GM23338 (cell line): ENCODE data around the gene PPIL1. TPM values are rescaled to one million over a fixed set of nuclear protein-coding genes. Genes with fewer than 3 reads are reported as not detected.
A peak's percentile ranks its signal among the peaks of the same experiment; 100 is the strongest.

ENCODE experiments used
- ATAC-seq: fragments of 200-7000 bp; cut with Tn5 transposase; 3 replicates; pipeline ENCODE4 v1.9.1; 2020
- DNase-seq: peaks from one replicate; pipeline ENCODE4 v3.0.0-alpha.2; 2015; ENCODE audit warnings: low spot score
- H2AFZ ChIP-seq: fragments of 200-600 bp; sonication (generic); 2 replicates; pipeline ENCODE4 v1.8.0; 2016; ENCODE audit warnings: antibody characterized with exemption, mild to moderate bottlenecking, moderate library complexity
- H3F3A ChIP-seq: fragments of 200-600 bp; sonication (generic); replicated peaks from 2 replicates; pipeline ENCODE4 v1.8.0; 2017; ENCODE audit warnings: antibody characterized with exemption, mixed run types, low read depth
- H3K27ac ChIP-seq: fragments of 200-600 bp; sonication (generic); 2 replicates; pipeline ENCODE4 v1.6.1; 2016; ENCODE audit warnings: low read depth
- H3K27me3 ChIP-seq: fragments of 200-600 bp; sonication (generic); 2 replicates; pipeline ENCODE4 v1.8.0; 2016; ENCODE audit warnings: mild to moderate bottlenecking, mixed run types, moderate library complexity; ENCODE audit not compliant: insufficient read depth
- H3K36me3 ChIP-seq: fragments of 200-600 bp; sonication (generic); 2 replicates; pipeline ENCODE4 v1.8.0; 2016; ENCODE audit warnings: mild to moderate bottlenecking; ENCODE audit not compliant: insufficient read depth
- H3K4me1 ChIP-seq: fragments of 200-600 bp; sonication (generic); 2 replicates; pipeline ENCODE4 v1.8.0; 2016; ENCODE audit warnings: mild to moderate bottlenecking, moderate library complexity; ENCODE audit not compliant: insufficient read depth
- H3K4me2 ChIP-seq: fragments of 200-600 bp; sonication (generic); 2 replicates; pipeline ENCODE4 v1.7.1; 2017; ENCODE audit warnings: mixed run types
- H3K4me3 ChIP-seq: fragments of 200-600 bp; sonication (generic); 2 replicates; pipeline ENCODE4 v1.6.1; 2016; ENCODE audit warnings: mixed run types
- H3K79me2 ChIP-seq: fragments of 200-600 bp; sonication (generic); replicated peaks from 2 replicates; pipeline ENCODE4 v1.8.0; 2017; ENCODE audit warnings: mild to moderate bottlenecking; ENCODE audit not compliant: insufficient read depth
- H3K9me2 ChIP-seq: fragments of 200-600 bp; sonication (generic); 2 replicates; pipeline ENCODE4 v1.8.0; 2017; ENCODE audit not compliant: insufficient read depth
- H4K20me1 ChIP-seq: fragments of 200-600 bp; sonication (generic); replicated peaks from 2 replicates; pipeline ENCODE4 v1.8.0; 2017; ENCODE audit warnings: mild to moderate bottlenecking; ENCODE audit not compliant: insufficient read depth
- H3K27ac Mint-ChIP-seq: 2 replicates; pipeline ENCODE4 v1.8.0; 2020; ENCODE audit warnings: inconsistent platforms, mild to moderate bottlenecking, moderate library complexity, mixed read lengths
- H3K27me3 Mint-ChIP-seq: 3 replicates; pipeline ENCODE4 v1.8.0; 2022; ENCODE audit warnings: low read depth, mild to moderate bottlenecking, moderate library complexity, mixed read lengths, inconsistent platforms; ENCODE audit not compliant: insufficient read depth, poor library complexity
- H3K36me3 Mint-ChIP-seq: 3 replicates; pipeline ENCODE4 v1.8.0; 2021; ENCODE audit warnings: low read depth, mild to moderate bottlenecking, inconsistent platforms, moderate library complexity, mixed read lengths
- H3K4me1 Mint-ChIP-seq: 3 replicates; pipeline ENCODE4 v1.8.0; 2020; ENCODE audit warnings: mild to moderate bottlenecking, inconsistent platforms, mixed read lengths
- H3K4me3 Mint-ChIP-seq: 3 replicates; pipeline ENCODE4 v1.8.0; 2021; ENCODE audit warnings: moderate library complexity, mild to moderate bottlenecking, inconsistent platforms, mixed read lengths
- H3K9me3 Mint-ChIP-seq: 3 replicates; pipeline ENCODE4 v1.8.0; 2020; ENCODE audit warnings: moderate library complexity, mild to moderate bottlenecking, inconsistent platforms, mixed read lengths
- CREB1 ChIP-seq: fragments of 250-450 bp; sonication (Bioruptor Pico); IDR thresholded peaks from 2 replicates; pipeline ENCODE4 v1.5.0; 2020; ENCODE audit warnings: low read depth, mild to moderate bottlenecking, moderate library complexity
- EZH2 ChIP-seq: fragments of 200-600 bp; sonication (generic); IDR thresholded peaks from one replicate; pipeline ENCODE4 v1.8.0; 2017; ENCODE audit warnings: antibody characterized with exemption, mild to moderate bottlenecking, low read depth; ENCODE audit not compliant: unreplicated experiment
- EZH2phosphoT487 ChIP-seq: fragments of 200-600 bp; sonication (generic); IDR thresholded peaks from one replicate; pipeline ENCODE4 v1.8.1; 2018; ENCODE audit warnings: antibody characterized with exemption; ENCODE audit not compliant: unreplicated experiment
- JUNB ChIP-seq: IDR thresholded peaks from one replicate; pipeline ENCODE4 v1.6.1; 2016; ENCODE audit warnings: antibody characterized with exemption; ENCODE audit not compliant: unreplicated experiment
- NANOG ChIP-seq: IDR thresholded peaks from 2 replicates; pipeline ENCODE4 v1.6.1; 2016; ENCODE audit warnings: antibody characterized with exemption, borderline replicate concordance
- POLR2AphosphoS5 ChIP-seq: IDR thresholded peaks from 2 replicates; pipeline ENCODE4 v1.6.1; 2016; ENCODE audit warnings: antibody characterized with exemption, low read depth
- STAT1 ChIP-seq: IDR thresholded peaks from one replicate; pipeline ENCODE4 v1.6.1; 2016; ENCODE audit warnings: antibody characterized with exemption; ENCODE audit not compliant: unreplicated experiment
- ZNF114 ChIP-seq: fragments of 250-450 bp; sonication (Bioruptor Pico); IDR thresholded peaks from 2 replicates; pipeline ENCODE4 v1.5.0; 2020; ENCODE audit warnings: mild to moderate bottlenecking, moderate library complexity
- ZNF331 ChIP-seq: fragments of 250-450 bp; sonication (Bioruptor Pico); IDR thresholded peaks from 2 replicates; pipeline ENCODE4 v1.5.0; 2020; ENCODE audit warnings: low read depth, mild to moderate bottlenecking, moderate library complexity
- long read RNA-seq: library from polyadenylated mRNA; unstranded; transcript quantifications from one replicate; pipeline ENCODE4 v2.0.0, GENCODE V29; 2020; ENCODE audit not compliant: unreplicated experiment
- polyA plus RNA-seq: library from polyadenylated mRNA; unstranded; fragments of >200 nt; fragmentation: Nextera tagmentation; extraction: Ambion mirVana; gene quantifications from 2 replicates; pipeline ENCODE4 v1.2.1, GENCODE V29; 2016
- total RNA-seq: library from RNA; depleted of rRNA; stranded (reverse); fragments of >200 nt; shearing (Covaris generic); gene quantifications from 2 replicates; pipeline ENCODE4 v1.2.3, GENCODE V29; 2014; rRNA removed
- TF ChIP-seq, protein P1 (sequence below), 2 experiments: fragments of 200-600 bp in 1 of 2; sonication (generic) in 1 of 2; conservative IDR thresholded peaks; 2 replicates each; pipeline versions ENCODE4 v1.5.1 to v1.6.1; 2016 to 2017; ENCODE audit warnings: antibody characterized with exemption in 2 of 2, low read depth in 2 of 2, mild to moderate bottlenecking in 2 of 2, moderate library complexity in 1 of 2
- TF ChIP-seq, protein P2 (sequence below): IDR thresholded peaks from 2 replicates; pipeline ENCODE4 v1.6.1; 2016; ENCODE audit warnings: antibody characterized with exemption
- TF ChIP-seq, protein P3 (sequence below): IDR thresholded peaks from one replicate; pipeline ENCODE4 v1.6.1; 2018; ENCODE audit warnings: antibody characterized with exemption; ENCODE audit not compliant: unreplicated experiment
- TF ChIP-seq, protein P4 (sequence below): fragments of 250-450 bp; sonication (Bioruptor Pico); IDR thresholded peaks from 2 replicates; pipeline ENCODE4 v1.5.0; 2020; ENCODE audit warnings: mild to moderate bottlenecking, moderate library complexity

PPIL1 gene
- total RNA-seq (79.4 and 82.9 TPM in 2 replicates), polyA plus RNA-seq (53.1 and 57.3 TPM in 2 replicates)
- long read RNA-seq, transcript PPIL1-201 (4 exons, 1,739 nt): major isoform, 127 of 131 reads
- long read RNA-seq, partial matches to known transcripts: 3 of 131 reads
- long read RNA-seq, other reads (novel, unspliced or antisense): 1 of 131 reads

DNA sequence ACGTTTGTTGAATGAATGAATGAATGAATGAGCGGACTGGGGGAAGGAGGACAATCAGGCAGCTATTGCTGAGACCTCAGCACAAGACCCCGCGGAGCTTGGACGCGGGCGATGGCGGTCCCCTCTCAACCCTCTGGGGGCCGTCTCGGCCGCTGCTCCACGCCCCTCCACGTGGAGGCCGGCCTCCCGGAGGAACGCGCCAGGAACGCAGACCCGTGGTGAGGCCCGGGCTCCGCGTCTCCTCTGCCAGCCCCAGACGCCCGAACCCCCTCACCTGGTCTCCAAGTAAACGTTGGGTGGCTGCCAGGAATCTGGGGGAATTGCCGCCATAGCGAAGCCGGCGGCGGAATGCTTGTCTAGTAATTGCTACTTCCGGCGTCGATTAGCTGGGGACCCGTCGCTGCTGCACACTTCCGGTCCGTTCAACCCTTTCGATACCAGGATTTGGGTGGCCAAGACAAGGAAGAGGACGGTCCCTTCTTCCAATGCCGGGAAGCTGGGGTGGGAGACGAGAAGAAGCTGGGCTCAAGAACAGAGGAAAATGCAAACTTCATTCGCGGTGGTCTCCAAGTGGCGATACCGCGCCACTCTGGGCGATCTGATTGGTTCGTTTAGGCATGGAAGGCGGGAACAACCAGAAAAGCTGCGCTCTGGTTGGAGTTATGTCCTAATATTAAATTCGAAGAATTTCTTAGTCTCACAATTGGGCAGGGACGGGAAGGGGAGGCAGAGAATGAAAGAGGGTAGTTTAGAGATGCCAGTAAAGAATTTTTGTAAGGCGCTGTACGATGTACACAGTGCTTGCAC is at the start of gene PPIL1:
PPIL1 (minus strand) TSS at position 361 of the 807 bp plus-strand sequence; CDS start at position 330, 31 bp downstream.
- H3K36me3 Mint-ChIP-seq: peaks cover 26% of the 10 kb centered on the region
- peak within 1 kb of the TSS; percentile 80 for H3K4me2 ChIP-seq
- H3K4me3 ChIP-seq: peak within 1 kb of the TSS; percentile 62
- H4K20me1 ChIP-seq: 0 out of 2 replicates have a peak, but pooled peaks cover 2% of the 10 kb centered on the region
- H3K27me3 ChIP-seq: no peaks in the 10 kb centered on the region
- peak; percentile 89 for ATAC-seq
- H3K4me3 Mint-ChIP-seq: peak within 1 kb of the TSS; percentile 96
- TF ChIP-seq, protein P1, sequence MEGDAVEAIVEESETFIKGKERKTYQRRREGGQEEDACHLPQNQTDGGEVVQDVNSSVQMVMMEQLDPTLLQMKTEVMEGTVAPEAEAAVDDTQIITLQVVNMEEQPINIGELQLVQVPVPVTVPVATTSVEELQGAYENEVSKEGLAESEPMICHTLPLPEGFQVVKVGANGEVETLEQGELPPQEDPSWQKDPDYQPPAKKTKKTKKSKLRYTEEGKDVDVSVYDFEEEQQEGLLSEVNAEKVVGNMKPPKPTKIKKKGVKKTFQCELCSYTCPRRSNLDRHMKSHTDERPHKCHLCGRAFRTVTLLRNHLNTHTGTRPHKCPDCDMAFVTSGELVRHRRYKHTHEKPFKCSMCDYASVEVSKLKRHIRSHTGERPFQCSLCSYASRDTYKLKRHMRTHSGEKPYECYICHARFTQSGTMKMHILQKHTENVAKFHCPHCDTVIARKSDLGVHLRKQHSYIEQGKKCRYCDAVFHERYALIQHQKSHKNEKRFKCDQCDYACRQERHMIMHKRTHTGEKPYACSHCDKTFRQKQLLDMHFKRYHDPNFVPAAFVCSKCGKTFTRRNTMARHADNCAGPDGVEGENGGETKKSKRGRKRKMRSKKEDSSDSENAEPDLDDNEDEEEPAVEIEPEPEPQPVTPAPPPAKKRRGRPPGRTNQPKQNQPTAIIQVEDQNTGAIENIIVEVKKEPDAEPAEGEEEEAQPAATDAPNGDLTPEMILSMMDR (conservative IDR thresholded peaks at IDR 0.05; ENCODE audit: low read depth in 2 of 2): 0 out of 4 replicates have a peak, but pooled peaks of 1 of the 2 experiments have one; percentile 10
- no peak for TF ChIP-seq EZH2phosphoT487
- no peak for TF ChIP-seq ZNF331 (CRISPR knock-in tag)
- peak; percentile 7 for TF ChIP-seq POLR2AphosphoS5
- TF ChIP-seq, protein P2, sequence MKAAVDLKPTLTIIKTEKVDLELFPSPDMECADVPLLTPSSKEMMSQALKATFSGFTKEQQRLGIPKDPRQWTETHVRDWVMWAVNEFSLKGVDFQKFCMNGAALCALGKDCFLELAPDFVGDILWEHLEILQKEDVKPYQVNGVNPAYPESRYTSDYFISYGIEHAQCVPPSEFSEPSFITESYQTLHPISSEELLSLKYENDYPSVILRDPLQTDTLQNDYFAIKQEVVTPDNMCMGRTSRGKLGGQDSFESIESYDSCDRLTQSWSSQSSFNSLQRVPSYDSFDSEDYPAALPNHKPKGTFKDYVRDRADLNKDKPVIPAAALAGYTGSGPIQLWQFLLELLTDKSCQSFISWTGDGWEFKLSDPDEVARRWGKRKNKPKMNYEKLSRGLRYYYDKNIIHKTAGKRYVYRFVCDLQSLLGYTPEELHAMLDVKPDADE: no peak
- TF ChIP-seq, protein P3, sequence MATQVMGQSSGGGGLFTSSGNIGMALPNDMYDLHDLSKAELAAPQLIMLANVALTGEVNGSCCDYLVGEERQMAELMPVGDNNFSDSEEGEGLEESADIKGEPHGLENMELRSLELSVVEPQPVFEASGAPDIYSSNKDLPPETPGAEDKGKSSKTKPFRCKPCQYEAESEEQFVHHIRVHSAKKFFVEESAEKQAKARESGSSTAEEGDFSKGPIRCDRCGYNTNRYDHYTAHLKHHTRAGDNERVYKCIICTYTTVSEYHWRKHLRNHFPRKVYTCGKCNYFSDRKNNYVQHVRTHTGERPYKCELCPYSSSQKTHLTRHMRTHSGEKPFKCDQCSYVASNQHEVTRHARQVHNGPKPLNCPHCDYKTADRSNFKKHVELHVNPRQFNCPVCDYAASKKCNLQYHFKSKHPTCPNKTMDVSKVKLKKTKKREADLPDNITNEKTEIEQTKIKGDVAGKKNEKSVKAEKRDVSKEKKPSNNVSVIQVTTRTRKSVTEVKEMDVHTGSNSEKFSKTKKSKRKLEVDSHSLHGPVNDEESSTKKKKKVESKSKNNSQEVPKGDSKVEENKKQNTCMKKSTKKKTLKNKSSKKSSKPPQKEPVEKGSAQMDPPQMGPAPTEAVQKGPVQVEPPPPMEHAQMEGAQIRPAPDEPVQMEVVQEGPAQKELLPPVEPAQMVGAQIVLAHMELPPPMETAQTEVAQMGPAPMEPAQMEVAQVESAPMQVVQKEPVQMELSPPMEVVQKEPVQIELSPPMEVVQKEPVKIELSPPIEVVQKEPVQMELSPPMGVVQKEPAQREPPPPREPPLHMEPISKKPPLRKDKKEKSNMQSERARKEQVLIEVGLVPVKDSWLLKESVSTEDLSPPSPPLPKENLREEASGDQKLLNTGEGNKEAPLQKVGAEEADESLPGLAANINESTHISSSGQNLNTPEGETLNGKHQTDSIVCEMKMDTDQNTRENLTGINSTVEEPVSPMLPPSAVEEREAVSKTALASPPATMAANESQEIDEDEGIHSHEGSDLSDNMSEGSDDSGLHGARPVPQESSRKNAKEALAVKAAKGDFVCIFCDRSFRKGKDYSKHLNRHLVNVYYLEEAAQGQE: no peak
- TF ChIP-seq, protein P4, sequence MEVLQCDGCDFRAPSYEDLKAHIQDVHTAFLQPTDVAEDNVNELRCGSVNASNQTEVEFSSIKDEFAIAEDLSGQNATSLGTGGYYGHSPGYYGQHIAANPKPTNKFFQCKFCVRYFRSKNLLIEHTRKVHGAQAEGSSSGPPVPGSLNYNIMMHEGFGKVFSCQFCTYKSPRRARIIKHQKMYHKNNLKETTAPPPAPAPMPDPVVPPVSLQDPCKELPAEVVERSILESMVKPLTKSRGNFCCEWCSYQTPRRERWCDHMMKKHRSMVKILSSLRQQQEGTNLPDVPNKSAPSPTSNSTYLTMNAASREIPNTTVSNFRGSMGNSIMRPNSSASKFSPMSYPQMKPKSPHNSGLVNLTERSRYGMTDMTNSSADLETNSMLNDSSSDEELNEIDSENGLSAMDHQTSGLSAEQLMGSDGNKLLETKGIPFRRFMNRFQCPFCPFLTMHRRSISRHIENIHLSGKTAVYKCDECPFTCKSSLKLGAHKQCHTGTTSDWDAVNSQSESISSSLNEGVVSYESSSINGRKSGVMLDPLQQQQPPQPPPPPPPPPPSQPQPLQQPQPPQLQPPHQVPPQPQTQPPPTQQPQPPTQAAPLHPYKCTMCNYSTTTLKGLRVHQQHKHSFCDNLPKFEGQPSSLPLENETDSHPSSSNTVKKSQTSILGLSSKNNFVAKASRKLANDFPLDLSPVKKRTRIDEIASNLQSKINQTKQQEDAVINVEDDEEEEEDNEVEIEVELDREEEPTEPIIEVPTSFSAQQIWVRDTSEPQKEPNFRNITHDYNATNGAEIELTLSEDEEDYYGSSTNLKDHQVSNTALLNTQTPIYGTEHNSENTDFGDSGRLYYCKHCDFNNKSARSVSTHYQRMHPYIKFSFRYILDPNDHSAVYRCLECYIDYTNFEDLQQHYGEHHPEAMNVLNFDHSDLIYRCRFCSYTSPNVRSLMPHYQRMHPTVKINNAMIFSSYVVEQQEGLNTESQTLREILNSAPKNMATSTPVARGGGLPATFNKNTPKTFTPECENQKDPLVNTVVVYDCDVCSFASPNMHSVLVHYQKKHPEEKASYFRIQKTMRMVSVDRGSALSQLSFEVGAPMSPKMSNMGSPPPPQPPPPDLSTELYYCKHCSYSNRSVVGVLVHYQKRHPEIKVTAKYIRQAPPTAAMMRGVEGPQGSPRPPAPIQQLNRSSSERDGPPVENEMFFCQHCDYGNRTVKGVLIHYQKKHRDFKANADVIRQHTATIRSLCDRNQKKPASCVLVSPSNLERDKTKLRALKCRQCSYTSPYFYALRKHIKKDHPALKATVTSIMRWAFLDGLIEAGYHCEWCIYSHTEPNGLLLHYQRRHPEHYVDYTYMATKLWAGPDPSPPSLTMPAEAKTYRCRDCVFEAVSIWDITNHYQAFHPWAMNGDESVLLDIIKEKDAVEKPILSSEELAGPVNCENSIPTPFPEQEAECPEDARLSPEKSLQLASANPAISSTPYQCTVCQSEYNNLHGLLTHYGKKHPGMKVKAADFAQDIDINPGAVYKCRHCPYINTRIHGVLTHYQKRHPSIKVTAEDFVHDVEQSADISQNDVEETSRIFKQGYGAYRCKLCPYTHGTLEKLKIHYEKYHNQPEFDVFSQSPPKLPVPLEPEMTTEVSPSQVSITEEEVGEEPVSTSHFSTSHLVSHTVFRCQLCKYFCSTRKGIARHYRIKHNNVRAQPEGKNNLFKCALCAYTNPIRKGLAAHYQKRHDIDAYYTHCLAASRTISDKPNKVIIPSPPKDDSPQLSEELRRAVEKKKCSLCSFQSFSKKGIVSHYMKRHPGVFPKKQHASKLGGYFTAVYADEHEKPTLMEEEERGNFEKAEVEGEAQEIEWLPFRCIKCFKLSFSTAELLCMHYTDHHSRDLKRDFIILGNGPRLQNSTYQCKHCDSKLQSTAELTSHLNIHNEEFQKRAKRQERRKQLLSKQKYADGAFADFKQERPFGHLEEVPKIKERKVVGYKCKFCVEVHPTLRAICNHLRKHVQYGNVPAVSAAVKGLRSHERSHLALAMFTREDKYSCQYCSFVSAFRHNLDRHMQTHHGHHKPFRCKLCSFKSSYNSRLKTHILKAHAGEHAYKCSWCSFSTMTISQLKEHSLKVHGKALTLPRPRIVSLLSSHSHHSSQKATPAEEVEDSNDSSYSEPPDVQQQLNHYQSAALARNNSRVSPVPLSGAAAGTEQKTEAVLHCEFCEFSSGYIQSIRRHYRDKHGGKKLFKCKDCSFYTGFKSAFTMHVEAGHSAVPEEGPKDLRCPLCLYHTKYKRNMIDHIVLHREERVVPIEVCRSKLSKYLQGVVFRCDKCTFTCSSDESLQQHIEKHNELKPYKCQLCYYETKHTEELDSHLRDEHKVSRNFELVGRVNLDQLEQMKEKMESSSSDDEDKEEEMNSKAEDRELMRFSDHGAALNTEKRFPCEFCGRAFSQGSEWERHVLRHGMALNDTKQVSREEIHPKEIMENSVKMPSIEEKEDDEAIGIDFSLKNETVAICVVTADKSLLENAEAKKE: no peak
- peak; percentile 20; the same call in 1 of the 2 replicates for TF ChIP-seq CREB1
- no peak for TF ChIP-seq ZNF114
- TF ChIP-seq STAT1: no peak
- TF ChIP-seq JUNB: no peak
- no peak for TF ChIP-seq EZH2
- no peak for TF ChIP-seq NANOG
- peak within 1 kb of the TSS; percentile 30 for H2AFZ ChIP-seq
- peak; percentile 94 for DNase-seq
- H3K4me1 ChIP-seq: peaks cover 10% of the 10 kb centered on the region
- no peaks in the 10 kb centered on the region; the same call in 2 of the 3 replicates for H3K9me3 Mint-ChIP-seq
- peaks cover 13% of the 10 kb centered on the region; the same call in 1 of the 2 replicates for H3K36me3 ChIP-seq
- H3K79me2 ChIP-seq: peaks cover 45% of the 10 kb centered on the region
- H3K27ac ChIP-seq: peak within 1 kb of the TSS; percentile 95
- H3K27me3 Mint-ChIP-seq: no peaks in the 10 kb centered on the region
- H3K4me1 Mint-ChIP-seq: peaks cover 11% of the 10 kb centered on the region
- peak within 1 kb of the TSS; percentile 100 for H3K27ac Mint-ChIP-seq
- H3F3A ChIP-seq: no peaks in the 10 kb centered on the region
- H3K9me2 ChIP-seq: no peaks in the 10 kb centered on the region
